Measurements from ENCODE around the gene ANKFN1.

ANKFN1 gene

GRCh38 chr17:56130026-56130425, 23.2 kb upstream of the ANKFN1 start:
- DNase-seq (ENCODE audit: extremely low read depth, low read depth): no peak
- no peak overlapping the region for H3K4me3 ChIP-seq (replicated peaks; ENCODE audit: low read depth, low read length)
- TF ChIP-seq CTCF (IDR thresholded peaks at IDR 0.05; ENCODE audit: low read depth, low read length, missing control alignments): no peak

DNA sequence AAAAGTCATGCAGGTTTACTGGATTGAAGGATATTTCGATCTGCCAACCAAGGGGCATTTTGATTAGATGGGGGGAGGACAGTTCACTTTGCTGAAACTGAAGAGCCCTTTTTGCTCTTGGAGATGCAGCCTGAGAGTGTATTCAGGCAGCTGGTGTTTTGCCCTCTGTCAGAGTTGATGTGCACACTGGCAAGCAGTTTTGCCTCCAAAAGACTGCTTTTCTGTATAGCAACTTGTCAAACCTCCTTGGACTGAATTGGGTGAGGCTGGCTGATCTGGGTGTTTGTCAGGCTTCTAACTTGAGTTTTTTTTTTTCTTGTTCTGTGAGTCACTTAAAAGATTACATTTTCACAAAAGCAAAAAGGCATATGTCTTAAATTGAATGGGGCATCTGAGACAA, 22.6 kb upstream of the ANKFN1 start:
- TF ChIP-seq CTCF (IDR thresholded peaks at IDR 0.05; ENCODE audit: low read depth, low read length, missing control alignments): no peak
- H3K4me3 ChIP-seq (replicated peaks; ENCODE audit: low read depth, low read length): no peak overlapping the region
- DNase-seq (ENCODE audit: extremely low read depth, low read depth): no peak

GRCh38 chr17:56131431-56131830, 21.8 kb upstream of the ANKFN1 start:
- DNase-seq (ENCODE audit: extremely low read depth, low read depth): no peak
- no peak overlapping the region for H3K4me3 ChIP-seq (replicated peaks; ENCODE audit: low read depth, low read length)
- TF ChIP-seq CTCF (IDR thresholded peaks at IDR 0.05; ENCODE audit: low read depth, low read length, missing control alignments): no peak

DNA sequence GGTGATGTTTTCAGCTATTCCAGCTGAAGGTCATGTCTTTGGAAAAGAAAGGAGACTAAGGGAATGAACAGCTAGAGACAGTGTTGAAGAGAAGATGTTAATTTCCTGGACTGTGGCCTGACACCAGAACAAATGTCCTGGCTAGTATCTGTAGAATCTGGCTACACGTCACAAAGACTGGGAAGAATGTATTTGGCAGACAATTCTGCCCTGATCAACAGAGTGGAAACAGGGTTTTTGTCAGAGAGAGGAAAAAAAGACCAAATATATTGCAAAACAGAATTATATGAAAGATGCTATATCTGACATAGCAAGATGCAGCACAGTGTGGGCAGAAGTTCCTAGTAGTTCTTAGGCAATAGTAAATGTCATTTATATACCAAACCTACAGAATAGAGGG, 17.0 kb upstream of the ANKFN1 start:
- DNase-seq (ENCODE audit: extremely low read depth, low read depth): no peak
- no peak for TF ChIP-seq CTCF (IDR thresholded peaks at IDR 0.05; ENCODE audit: low read depth, low read length, missing control alignments)
- no peak overlapping the region for H3K4me3 ChIP-seq (replicated peaks; ENCODE audit: low read depth, low read length)

DNA sequence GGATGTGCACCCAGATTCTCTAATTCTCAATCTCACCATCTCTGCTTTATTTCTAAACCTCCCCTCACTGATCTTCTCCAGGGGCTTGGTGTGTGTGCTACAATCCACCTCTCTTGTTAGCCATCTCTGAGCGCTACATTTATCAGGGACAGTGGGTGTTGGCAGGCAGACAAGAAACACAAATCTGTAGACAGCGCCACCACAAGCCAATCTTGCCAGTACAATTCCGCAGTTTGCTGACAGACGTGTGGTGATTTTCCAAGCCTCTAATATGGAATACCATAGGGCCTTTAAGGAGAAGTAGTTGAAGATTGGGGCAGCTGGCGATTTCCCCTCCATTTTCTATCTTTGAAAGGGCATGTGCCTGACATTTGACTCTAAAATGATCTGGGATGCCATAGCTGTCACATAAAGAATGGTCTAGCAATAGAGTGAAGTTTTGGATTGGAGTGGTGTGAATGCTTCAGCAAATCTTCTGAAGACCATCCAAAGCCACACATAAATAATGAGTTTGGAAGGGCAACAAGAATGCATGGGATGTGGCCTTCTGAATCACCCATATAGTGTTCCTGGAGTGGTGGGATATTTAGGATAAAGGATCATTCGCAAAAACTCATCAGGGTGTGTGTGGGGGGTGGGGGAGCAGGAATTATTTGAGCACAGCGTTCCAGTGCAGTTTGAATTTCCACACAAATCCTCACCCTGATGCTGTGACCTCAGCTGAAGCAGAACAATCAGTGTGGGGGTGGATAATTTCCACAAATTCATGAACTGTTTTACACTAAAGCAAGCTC, 12.0 kb upstream of the ANKFN1 start:
- TF ChIP-seq CTCF (IDR thresholded peaks at IDR 0.05; ENCODE audit: low read depth, low read length, missing control alignments): no peak
- H3K4me3 ChIP-seq (replicated peaks; ENCODE audit: low read depth, low read length): no peak overlapping the region
- no peak for DNase-seq (ENCODE audit: extremely low read depth, low read depth)

DNA sequence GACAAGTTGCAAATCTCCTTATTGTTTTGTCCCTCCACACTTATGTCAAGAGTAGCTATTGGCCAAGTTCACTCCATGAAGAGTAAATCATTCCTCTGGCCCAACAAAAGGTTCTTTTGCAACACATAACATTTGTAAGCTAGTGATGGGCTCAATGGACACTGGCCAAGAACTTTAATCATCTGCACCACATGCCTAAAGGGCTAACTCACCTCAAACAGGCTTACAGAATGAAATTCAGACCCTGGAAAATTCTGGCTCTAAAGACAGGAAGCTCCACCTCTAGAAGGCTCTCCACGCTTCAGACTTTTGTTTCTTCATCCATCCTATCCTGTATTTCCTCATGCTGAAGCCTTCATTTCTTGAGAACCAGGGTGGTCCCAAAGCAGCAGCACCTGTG, 10.9 kb upstream of the ANKFN1 start:
- TF ChIP-seq CTCF (IDR thresholded peaks at IDR 0.05; ENCODE audit: low read depth, low read length, missing control alignments): no peak
- no peak for DNase-seq (ENCODE audit: extremely low read depth, low read depth)
- no peak overlapping the region for H3K4me3 ChIP-seq (replicated peaks; ENCODE audit: low read depth, low read length)

GRCh38 chr17:56142781-56143180, 10.5 kb upstream of the ANKFN1 start:
- no peak overlapping the region for H3K4me3 ChIP-seq (replicated peaks; ENCODE audit: low read depth, low read length)
- no peak for TF ChIP-seq CTCF (IDR thresholded peaks at IDR 0.05; ENCODE audit: low read depth, low read length, missing control alignments)
- no peak for DNase-seq (ENCODE audit: extremely low read depth, low read depth)
